HG02885 (cell line): ENCODE measurements around the gene BBS9.
"Not testable (repeated sequence)": the region's sequence is repeated elsewhere in the genome, so short reads cannot be mapped to it uniquely, and the experiment has no call there.

Experiments used
- ATAC-seq: cut with Tn5 transposase; IDR thresholded peaks from one replicate; pipeline ENCODE4 v1.9.1; 2021; ENCODE audit warnings: mild to moderate bottlenecking; ENCODE audit not compliant: unreplicated experiment, poor library complexity

BBS9 gene

GRCh38 chr7:33128990-33129805 lies at the start of gene BBS9:
Gene BBS9, plus strand, starts transcription at chr7:33129564. Its CDS starts 16,689 bp downstream, at chr7:33146253.
- peak; percentile 100 for ATAC-seq

DNA sequence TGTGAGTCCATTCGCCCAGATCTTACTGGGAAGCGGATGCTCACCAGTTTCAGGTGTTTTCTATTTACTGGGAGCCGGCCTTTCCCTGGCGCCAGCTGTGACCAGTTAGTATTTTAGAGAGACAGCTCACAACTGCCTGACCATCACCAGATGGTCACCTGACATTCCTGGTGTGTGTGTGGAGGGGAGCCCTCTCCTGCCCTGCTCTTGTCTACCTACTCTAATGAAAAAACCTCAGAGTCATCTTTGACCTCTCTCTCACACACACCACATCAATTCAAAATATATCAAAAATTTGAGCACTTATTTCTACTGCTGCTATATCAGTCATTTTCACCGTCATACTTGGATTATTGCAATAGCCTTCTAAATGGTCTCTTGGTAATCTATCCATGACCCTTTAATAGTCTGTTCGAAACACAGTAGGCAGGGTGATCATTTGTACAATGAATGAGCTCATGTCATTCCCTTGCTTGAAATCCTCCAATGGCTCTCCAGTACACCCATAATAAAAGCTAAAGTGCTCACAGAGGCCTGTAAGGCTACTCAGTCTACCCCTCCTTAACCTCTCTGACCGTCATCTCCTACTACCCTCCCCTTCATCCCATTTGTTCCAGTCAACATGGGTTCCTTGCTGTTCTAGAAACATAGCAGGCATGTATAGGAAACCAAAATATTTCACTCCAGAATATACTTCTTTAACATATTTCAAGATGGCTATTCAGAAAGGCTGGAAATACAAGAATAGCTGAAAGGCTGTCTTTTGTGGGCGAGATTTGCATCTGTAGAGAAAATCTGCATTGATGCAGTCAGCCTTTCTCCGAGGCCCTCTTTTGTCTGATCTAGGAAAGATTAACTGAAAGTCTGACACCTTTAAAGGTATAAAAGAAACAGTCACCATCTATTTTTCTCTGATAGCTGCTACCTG lies 49.3 kb upstream of the BBS9 start:
- ATAC-seq: no peak

- no peak for ATAC-seq
Observed at GRCh38 chr7:33087356-33087755, 42.0 kb upstream of the BBS9 start.

DNA sequence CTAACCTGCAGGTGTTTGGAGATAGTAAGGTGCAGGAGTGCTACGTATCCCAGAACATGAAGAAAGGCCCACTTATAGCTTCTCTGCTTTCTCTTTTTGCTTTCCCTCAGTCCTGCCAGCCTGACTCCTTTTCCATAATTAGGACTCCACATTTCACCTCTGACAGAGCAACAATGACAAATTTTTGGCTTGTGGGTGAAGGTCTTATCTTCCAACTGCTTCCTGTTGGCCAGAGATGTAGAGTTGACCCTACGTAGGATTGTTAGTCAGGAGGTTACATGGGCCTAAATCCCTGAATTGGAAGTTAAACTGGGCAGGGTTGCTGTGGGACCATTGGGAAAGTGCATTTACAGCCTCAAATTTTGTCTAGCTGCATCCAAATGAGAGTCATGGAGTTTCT lies 41.5 kb upstream of the BBS9 start:
- no peak for ATAC-seq

GRCh38 chr7:33089142-33089541 lies 40.2 kb upstream of the BBS9 start:
- ATAC-seq: no peak

GRCh38 chr7:33091111-33091531 lies 38.2 kb upstream of the BBS9 start:
- no peak for ATAC-seq

DNA sequence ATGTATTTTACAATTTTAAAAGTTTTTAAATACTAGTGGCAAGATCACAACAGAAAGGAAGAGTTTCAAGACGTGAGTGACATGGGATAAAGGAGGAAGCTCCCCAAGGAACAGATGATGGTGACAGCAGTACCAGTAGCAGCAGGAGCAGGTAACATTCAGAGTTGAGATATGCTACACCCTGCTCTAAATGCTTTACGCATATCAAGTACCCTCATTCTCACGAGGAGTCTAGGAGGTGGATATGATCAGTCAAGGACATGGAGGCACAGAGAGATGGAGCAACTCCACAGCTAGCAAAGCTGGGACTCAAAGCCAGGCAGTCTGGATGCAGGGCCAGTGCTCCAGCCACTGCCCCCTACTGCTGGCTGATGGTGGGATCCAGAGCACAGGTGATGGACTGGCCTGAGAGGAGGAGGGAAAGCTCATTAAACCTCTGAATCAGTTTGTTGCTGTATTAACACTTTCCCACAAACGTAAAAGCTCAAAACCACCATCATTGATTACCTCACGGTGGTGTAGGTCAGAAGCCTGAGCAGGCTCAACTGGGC lies 37.6 kb upstream of the BBS9 start:
- ATAC-seq: no peak

- no peak for ATAC-seq
Observed at GRCh38 chr7:33093266-33093665, 36.1 kb upstream of the BBS9 start.

GRCh38 chr7:33094745-33095275 lies 34.6 kb upstream of the BBS9 start:
- not testable (repeated sequence) for ATAC-seq

- ATAC-seq: no peak
Observed at GRCh38 chr7:33099154-33099940, 30.0 kb upstream of the BBS9 start.

DNA sequence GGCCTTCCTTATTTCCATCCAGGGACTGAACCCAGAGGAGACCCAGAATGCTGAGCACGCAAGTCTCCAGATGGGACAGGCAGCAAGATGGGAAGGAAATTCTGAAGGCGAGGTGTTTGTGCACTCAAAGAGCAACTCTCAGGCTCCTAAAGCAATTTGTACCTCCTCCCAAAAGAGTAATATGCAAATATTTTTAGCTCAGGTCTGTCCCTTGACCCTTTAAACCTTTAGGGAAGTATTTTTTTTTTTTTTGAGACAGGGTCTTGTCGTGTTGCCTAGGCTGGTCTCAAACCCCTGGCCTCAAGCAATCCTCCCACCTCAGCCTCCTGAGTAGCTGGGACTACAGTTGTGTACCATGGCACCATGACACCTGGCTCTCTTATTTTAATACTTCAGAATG lies 28.6 kb upstream of the BBS9 start:
- ATAC-seq: no peak

DNA sequence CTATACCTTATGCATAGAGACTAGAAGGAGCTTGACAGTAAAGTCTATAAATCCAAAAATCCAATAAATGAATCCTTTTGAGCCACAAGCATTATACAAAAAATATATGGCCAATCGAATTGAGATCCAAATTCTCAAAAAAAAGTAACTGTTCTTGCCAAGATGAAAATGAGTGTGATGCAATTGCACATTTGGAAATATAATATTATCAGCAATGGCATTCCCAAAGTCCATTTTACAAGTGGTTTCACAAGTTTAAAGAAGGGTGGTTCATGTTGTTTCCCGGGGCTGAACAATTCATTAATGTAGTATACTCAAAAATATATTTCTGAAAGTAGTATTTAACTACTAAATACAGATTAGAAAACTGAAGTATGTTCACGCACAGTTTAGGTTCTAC lies 27.5 kb upstream of the BBS9 start:
- no peak for ATAC-seq

DNA sequence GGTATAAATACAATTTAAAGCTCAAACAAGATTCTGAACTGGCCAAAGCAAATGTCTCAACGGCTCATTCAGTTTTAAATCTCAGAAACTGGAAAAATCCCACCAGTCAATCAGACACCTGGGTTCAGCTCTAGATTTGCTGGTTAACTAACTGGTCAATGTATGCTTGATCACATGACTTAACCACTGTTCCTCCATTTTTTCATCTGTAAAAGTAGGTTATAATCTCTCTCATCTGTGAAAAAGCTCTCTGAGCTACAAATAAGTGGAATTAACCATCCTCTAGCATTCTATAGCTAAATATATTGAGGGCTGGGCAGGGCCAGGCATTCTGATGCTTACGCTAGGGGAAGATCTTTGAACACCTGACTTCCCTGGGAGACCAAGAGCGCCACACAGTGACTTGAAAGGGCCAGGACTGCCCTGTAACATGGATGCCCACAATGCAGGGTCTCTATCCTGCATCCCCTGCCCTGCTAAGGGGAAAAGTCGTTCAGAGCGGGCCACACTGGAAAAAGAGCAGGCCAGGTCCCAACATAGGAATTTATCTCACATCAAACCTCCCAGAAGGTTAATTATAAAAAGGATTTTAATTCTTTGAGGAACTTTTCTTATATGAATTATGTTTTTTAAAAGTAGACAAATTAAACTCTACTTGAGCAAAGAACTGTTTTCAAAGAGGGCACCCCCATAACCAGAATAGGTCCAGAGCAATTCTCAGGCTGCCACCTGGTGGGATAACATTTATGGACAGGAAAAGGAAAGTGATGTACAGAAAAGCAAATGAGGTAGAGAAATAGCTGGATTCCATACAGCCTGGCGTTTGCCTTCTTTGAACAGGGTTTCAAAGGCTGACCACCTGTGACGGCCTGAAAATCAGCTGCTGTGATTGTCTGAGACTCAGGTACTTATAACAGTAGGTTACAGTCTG lies 22.0 kb upstream of the BBS9 start:
- peak; percentile 35 for ATAC-seq

DNA sequence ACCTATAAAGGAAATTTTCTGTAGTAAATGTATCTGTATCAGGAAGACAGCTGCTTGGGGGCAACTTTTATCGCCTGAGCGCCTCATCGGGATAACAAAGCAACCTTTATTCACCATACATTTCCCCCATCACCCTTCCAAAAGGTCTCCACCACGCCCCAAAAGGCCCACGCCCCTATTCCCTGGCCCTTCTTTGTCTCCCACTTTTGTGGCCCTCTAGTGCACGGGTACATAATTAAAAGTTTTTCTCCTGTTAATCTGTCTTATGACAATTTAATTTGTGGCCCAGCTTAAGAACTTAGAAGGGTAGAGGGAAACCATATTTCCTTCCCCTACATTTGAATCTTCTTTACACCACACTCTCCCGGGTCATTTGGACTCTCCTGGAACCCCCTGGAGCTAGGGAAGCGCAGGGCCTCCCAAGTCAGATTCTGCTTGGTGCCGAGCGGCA lies 20.8 kb upstream of the BBS9 start:
- peak; percentile 10 for ATAC-seq

- peak; percentile 89 for ATAC-seq
Observed at GRCh38 chr7:33109005-33109757, 20.2 kb upstream of the BBS9 start, which contains the start of gene RP9. Gene RP9, minus strand, starts transcription at chr7:33109404. Its CDS starts 32 bp downstream, at chr7:33109372.

GRCh38 chr7:33109758-33110238 lies 19.6 kb upstream of the BBS9 start:
- no peak for ATAC-seq

- no peak for ATAC-seq
Observed at GRCh38 chr7:33111614-33112013, 17.8 kb upstream of the BBS9 start.

DNA sequence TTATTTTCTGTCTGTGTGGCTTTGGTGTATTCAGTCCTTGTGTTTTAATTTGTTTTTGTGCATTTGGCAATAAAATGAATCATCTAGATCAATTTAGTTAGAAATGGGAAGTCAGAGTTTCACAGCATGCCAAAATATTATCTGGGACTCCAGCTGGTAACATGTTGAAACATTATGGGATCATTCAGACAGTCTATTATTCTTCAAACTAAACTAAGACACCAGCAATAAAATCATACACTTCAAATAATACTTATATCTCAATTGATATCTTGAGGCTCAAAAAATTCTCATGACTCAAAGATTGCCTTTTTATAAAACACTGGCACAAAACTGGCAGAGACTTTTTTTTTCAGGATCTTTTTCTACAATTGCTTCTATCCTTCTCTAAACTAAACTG lies 14.4 kb upstream of the BBS9 start:
- no peak for ATAC-seq
